Common myeloid progenitor, CD34-positive (primary cell): Measurements from ENCODE around the gene MRTO4.
"Not testable (repeated sequence)": the region's sequence is repeated elsewhere in the genome, so short reads cannot be mapped to it uniquely, and the experiment has no call there.

ENCODE experiments used
- CTCF ChIA-PET: fragments of 350-600 bp; sonication (Branson Sonifier 250); formaldehyde crosslinking; loops from one replicate; lab custom pipeline; 2021; ENCODE audit warnings: antibody characterized with exemption; lab: Charles Lee
- POLR2A ChIA-PET: fragments of 350-600 bp; sonication (Branson Sonifier 250); formaldehyde crosslinking; loops from one replicate; lab custom pipeline; 2021; ENCODE audit warnings: antibody characterized with exemption; lab: Charles Lee
- DNase-seq, 3 donors: peaks; one replicate each; pipeline versions ENCODE4 v3.0.0 to v3.0.0-alpha.2; 2013
- H3K27ac ChIP-seq, 2 experiments: 1 replicate in 1 of 2; 2 replicates in 1 of 2; pipeline ENCODE4 v1.7.0; 2013; ENCODE audit warnings: inconsistent platforms in 2 of 2, low read length in 2 of 2, mild to moderate bottlenecking in 2 of 2, low read depth in 1 of 2, moderate library complexity in 1 of 2; ENCODE audit not compliant: severe bottlenecking in 2 of 2, insufficient read depth in 1 of 2, poor library complexity in 1 of 2
- H3K27me3 ChIP-seq, 5 experiments: replicated peaks in 2 of 5; 1 replicate in 3 of 5; 2 replicates in 2 of 5; pipeline versions ENCODE4 v1.6.1 to v1.7.0; 2013; ENCODE audit warnings: low read length in 4 of 5, mild to moderate bottlenecking in 2 of 5, moderate library complexity in 2 of 5, inconsistent platforms in 1 of 5; ENCODE audit not compliant: insufficient read depth in 5 of 5, control insufficient read depth in 4 of 5
- H3K36me3 ChIP-seq, 4 experiments: 1 replicate in 2 of 4; 2 replicates in 2 of 4; pipeline versions ENCODE4 v1.6.1 to v1.7.0; 2013; ENCODE audit warnings: low read length in 3 of 4, control low read depth in 1 of 4, mild to moderate bottlenecking in 1 of 4; ENCODE audit not compliant: control insufficient read depth in 4 of 4, insufficient read depth in 4 of 4
- H3K4me1 ChIP-seq, 4 experiments: 1 replicate in 3 of 4; 2 replicates in 1 of 4; pipeline versions ENCODE4 v1.6.1 to v1.7.1; 2013; ENCODE audit warnings: low read length in 3 of 4, mild to moderate bottlenecking in 3 of 4, control low read depth in 1 of 4, inconsistent platforms in 1 of 4, moderate library complexity in 1 of 4; ENCODE audit not compliant: control insufficient read depth in 4 of 4, insufficient read depth in 4 of 4; ENCODE audit errors: control extremely low read depth in 1 of 4
- H3K4me3 ChIP-seq, 7 experiments: 1 replicate in 4 of 7; 2 replicates in 3 of 7; pipeline versions ENCODE4 v1.5.1 to v1.7.0; 2013; ENCODE audit warnings: mild to moderate bottlenecking in 7 of 7, low read length in 6 of 7, moderate library complexity in 6 of 7, inconsistent platforms in 2 of 7, low read depth in 2 of 7, control low read depth in 1 of 7; ENCODE audit not compliant: insufficient read depth in 4 of 7, control insufficient read depth in 1 of 7; ENCODE audit errors: extremely low read depth in 1 of 7
- H3K9me3 ChIP-seq, 5 experiments: 1 replicate in 4 of 5; 2 replicates in 1 of 5; pipeline versions ENCODE4 v1.6.1 to v1.7.1; 2013; ENCODE audit warnings: low read length in 4 of 5, mild to moderate bottlenecking in 2 of 5, inconsistent platforms in 1 of 5, low read depth in 1 of 5, moderate library complexity in 1 of 5; ENCODE audit not compliant: control insufficient read depth in 4 of 5, insufficient read depth in 2 of 5; ENCODE audit errors: control extremely low read depth in 1 of 5
- WGBS: methylation state at CpG from one replicate; pipeline ENCODE4 v1.1.5; 2013; ENCODE audit not compliant: insufficient coverage; 5-methylcytosine and 5-hydroxymethylcytosine counted together

Gene MRTO4

DNA sequence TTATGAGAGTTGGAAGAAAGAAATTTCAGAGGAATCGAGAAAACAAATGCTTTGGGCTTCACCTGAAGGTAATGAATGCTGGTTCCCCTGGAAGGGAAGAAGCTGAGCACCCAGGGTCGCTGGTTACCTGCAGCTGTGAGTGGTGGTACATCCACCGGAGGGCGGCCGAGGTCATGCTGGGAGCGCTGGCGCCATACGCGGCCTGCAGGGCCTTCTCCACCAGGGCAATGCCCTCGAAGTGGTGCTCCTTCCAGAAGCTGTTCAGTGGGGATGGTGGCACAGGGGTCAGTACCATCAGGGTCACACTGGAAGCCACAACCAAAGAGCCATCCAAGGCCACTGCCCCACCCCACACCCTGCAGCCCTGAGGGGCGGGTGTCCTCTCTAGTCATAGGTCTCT lies 16.8 kb downstream of the MRTO4 start:
- Histone ChIP-seq H3K9me3 (no peaks in the 10 kb centered on the region), H3K36me3 (no peaks in the 10 kb centered on the region), H3K4me1 (no peaks in the 10 kb centered on the region), H3K4me3 (no peak overlapping the region), H3K27ac (no peak overlapping the region), H3K27me3 (peaks cover 0 to 5% (median 4%) of the 10 kb centered on the region in 5 experiments)
- POLR2A ChIA-PET, result no interaction called here
- no peak for DNase-seq
- WGBS, result 73% methylated on average over 5 of the region's 11 CpGs
- CTCF ChIA-PET, result no interaction called here

DNA sequence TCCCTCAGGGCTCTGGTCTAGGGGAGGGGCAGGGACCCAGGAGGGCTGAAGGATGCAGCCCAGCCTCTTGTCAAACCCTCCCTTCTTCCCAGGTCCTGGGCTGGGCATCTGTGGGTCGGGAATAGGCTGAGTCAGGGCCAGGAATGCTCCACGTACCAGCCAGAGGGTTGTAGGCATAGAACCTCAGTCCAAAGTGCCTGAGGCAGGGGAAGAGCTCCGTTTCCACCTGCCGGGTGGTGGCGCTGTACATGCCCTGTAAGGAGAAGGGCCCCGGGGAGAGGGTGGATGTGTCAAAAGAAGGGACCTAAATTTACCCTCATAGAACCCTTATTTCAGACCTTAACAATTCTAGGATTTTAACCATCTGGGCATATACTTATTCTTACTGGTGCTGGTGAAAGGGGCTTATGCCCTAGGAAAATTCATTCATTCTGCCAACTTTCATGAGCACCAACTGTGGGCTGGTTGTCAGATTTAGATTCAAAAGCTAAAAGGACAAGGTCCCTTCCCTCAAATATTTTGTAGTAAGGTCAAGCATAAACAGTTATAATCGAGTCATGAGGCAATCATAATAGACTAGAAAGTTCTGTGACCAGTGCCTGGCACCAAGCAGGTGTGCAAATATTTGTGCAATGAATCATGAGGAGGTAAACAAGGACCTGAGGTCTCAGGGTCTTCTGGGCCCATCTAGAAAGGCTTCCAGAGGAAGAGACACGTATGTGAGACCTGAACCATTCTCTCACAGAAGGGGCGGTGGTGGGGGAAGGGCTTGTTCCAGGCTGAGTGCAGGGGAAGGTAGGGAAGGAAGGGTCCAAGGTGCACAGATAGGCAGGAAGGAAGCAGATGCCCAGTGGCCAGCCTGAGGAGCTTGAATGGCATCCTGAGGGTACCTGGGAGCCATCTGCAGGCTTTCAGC lies 18.1 kb downstream of the MRTO4 start:
- peaks cover 0 to 16% (median 10%) of the 10 kb centered on the region in 5 experiments for H3K27me3 ChIP-seq
- CTCF ChIA-PET, result interaction anchor here (0.6 kb wide), 1 partner anchor 14 kb away, joined by 3 read pairs; no protein-coding TSS in a partner anchor
- H3K27ac ChIP-seq, H3K4me1 ChIP-seq, POLR2A ChIA-PET, DNase-seq, H3K9me3 ChIP-seq, H3K36me3 ChIP-seq, H3K4me3 ChIP-seq: not testable (repeated sequence)
- 89% methylated on average over 5 of the region's 9 CpGs for WGBS

DNA sequence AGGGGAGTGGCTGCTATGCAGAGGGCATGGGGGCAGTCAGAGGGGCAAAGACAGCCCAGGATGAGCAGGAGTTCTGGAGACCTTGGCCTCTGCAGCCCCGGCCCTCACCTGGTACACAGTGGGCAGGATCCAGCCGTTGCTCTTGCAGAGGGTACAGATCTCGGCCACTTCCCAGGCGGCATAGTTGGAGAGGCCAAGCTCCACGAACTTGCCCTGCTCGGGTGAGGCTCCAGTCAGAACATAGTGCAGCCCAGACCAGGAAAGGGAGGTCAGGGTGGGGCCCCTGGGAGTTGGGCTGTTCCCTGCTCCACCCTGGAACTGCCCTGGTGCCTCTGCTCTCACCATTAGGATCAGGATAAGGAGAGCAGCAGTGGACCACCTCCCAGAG lies 18.7 kb downstream of the MRTO4 start:
- WGBS, result 97% methylated on average over 6 of the region's 6 CpGs
- H3K4me3 ChIP-seq, H3K36me3 ChIP-seq, H3K4me1 ChIP-seq, H3K27ac ChIP-seq, DNase-seq, CTCF ChIA-PET, H3K9me3 ChIP-seq, POLR2A ChIA-PET: not testable (repeated sequence)
- H3K27me3 ChIP-seq, result peaks cover 0 to 21% (median 10%) of the 10 kb centered on the region in 5 experiments

DNA sequence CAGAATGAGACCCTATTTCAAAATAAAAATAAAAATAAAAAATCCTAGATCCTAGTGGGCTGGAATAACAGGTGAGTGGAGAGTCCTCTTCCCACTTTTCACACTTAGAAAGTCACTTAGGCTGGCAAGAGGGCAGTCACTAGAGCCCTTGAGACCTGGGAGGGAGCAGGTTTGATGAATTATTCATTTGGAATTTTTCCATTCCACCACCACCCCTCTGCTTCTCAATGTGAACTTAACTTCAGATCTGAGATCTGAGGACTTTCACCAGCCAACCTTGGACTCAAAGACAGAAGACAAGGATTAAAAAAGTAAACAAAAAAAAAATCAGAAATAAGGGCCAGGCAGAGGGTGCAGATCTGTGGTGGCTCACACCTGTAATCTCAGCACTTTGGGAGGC lies 20.5 kb downstream of the MRTO4 start:
- H3K27ac ChIP-seq, result no peak overlapping the region
- H3K36me3 ChIP-seq, result no peaks in the 10 kb centered on the region
- CTCF ChIA-PET, result interaction anchor here (0.7 kb wide), 1 partner anchor 324 kb away, joined by 4 read pairs; no protein-coding TSS in a partner anchor
- H3K4me3 ChIP-seq, result no peak overlapping the region
- DNase-seq, result no peak
- POLR2A ChIA-PET, result no interaction called here
- peaks cover 0 to 24% (median 10%) of the 10 kb centered on the region in 5 experiments for H3K27me3 ChIP-seq
- H3K9me3 ChIP-seq, result peaks cover 0 to 12% (median 4%) of the 10 kb centered on the region in 5 experiments
- peaks cover 0 to 7% (median 2%) of the 10 kb centered on the region in 4 experiments for H3K4me1 ChIP-seq

DNA sequence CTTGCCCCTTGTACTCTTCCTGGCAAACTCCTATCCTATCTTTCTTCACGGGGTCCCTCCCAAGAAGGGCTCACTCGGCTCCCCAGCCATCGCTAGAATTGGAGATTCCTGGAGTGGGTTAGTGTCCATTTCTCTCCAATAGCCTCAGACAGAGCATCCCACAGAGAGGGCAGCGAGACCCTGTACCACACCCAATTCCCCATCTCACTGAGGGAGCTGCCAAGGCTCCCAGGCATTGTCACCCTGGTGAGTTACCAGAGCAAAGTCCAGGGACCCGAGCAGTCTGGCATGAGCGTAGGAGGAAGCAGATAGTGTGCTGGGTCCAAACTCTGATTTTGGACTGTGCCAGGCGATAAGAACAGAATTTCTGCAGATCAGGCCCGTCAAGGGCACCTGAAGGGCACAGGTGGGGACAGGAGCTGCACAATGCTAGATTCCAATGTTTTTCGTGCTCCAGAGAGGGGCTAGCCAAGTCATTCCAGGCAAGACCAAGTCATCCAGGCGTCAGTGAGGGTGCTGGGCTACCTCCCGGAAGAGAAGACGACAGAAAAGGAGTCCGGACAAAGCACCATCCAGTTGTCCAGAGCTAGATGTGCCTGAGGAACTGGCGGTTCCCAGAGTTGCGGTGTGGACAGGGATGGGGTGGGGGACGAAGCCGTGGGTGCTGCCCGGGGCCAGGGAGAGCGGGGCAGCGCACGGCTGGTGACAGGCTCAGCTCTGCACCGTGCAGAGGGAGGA lies 21.7 kb downstream of the MRTO4 start:
- Histone ChIP-seq H3K27ac (no peak overlapping the region), H3K36me3 (no peaks in the 10 kb centered on the region), H3K9me3 (peaks cover 0 to 15% (median 4%) of the 10 kb centered on the region in 5 experiments), H3K4me1 (peaks cover 0 to 7% (median 2%) of the 10 kb centered on the region in 4 experiments), H3K4me3 (peak overlapping the region in 2 of 7 experiments; percentile 28 to 36), H3K27me3 (peaks cover 0 to 24% (median 10%) of the 10 kb centered on the region in 5 experiments)
- ChIA-PET CTCF (no interaction called here), POLR2A (no interaction called here)
- WGBS, result 90% methylated on average over 15 of the region's 22 CpGs
- DNase-seq, result no peak

DNA sequence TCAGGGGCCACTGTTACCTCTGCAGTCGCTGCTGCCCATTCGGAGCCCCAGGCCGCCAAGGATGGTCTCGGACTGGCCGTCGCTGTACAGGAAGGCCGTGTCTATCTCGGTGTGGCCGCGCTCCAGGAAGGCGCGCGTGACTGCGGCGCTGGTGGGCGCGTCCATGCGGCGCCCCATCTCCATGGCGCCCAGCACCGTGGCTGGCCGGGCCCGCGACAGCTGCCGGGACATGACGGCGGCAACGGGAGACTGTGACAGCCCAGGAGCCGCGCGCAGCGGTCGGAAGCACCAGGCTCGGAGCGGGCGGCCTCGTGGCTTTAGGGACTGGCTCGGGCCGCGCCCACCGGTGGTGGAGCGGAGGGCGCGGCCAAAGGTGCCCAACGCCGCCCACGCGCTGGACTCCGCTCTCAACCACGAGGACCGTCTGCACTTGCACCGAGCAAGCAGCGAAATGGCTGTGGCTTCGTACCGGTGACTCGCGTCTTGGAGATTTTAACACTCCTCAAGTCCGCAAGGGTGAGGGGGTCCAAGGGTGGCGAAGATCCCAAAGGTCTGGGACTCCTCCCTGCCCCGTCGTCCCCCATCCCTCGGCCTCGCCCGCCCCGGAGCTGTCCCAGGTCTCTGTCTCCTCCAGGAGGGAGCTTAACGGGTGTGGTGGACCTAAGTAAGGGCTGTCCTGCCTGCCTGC lies 22.4 kb downstream of the MRTO4 start:
- POLR2A ChIA-PET, H3K36me3 ChIP-seq, CTCF ChIA-PET, H3K4me1 ChIP-seq, H3K27ac ChIP-seq: not testable (repeated sequence)
- peak in 2 of 3 donors; percentile 17 to 42 for DNase-seq
- Histone ChIP-seq H3K27me3 (peaks cover 0 to 24% (median 10%) of the 10 kb centered on the region in 5 experiments), H3K9me3 (peaks cover 0 to 15% (median 4%) of the 10 kb centered on the region in 5 experiments), H3K4me3 (peak overlapping the region in 4 of 7 experiments; percentile 1 to 66 (median 50))
- 9% methylated on average over 44 of the region's 66 CpGs for WGBS
